ENCODE measurements around the gene FRMD4A.

Gene FRMD4A

DNA sequence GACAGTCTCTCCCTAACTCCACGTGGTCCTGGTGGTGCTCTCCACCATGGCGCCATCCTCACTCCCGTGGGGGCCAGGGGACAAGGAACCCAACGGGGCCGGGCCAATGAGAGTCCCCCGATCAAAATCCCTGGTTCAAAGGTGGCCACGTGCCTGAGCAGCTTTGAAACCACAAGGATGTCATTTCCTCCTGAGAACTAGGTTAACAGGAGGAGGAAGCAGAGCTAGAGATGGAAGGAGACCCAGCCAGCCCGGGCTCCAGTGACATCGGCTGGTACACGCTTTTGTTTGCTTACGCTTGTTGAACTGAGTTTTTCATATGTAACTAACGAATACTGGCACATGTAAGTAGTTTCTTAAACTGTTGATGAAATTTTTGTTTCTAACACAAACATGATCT is 682.3 kb downstream of the FRMD4A start:
- no peak for DNase-seq (ENCODE audit: low read depth)
- no peak overlapping the region for H3K4me3 ChIP-seq (ENCODE audit: low read length)
- TF ChIP-seq, protein P1, sequence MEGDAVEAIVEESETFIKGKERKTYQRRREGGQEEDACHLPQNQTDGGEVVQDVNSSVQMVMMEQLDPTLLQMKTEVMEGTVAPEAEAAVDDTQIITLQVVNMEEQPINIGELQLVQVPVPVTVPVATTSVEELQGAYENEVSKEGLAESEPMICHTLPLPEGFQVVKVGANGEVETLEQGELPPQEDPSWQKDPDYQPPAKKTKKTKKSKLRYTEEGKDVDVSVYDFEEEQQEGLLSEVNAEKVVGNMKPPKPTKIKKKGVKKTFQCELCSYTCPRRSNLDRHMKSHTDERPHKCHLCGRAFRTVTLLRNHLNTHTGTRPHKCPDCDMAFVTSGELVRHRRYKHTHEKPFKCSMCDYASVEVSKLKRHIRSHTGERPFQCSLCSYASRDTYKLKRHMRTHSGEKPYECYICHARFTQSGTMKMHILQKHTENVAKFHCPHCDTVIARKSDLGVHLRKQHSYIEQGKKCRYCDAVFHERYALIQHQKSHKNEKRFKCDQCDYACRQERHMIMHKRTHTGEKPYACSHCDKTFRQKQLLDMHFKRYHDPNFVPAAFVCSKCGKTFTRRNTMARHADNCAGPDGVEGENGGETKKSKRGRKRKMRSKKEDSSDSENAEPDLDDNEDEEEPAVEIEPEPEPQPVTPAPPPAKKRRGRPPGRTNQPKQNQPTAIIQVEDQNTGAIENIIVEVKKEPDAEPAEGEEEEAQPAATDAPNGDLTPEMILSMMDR (IDR thresholded peaks at IDR 0.05; ENCODE audit: insufficient read depth, low read depth, low read length, missing control alignments): no peak

DNA sequence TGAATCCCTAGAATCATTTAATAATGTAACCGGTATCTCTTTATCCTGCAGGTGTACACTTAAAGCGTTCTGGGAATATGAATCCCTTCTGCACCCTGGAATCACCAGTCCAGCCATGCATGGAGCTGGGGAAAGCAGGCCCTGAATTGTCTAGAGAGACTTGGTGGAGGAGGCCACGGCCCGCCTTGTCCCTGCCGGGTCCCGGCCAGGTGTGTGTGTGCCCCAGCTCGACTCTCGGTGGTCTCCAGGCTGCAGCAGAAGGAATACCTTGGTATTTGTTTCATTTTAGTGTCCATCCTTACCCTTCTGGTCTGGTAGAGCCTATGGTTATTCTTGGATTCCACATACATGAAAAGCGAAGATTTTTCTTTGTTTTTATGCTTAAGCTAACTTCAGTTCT is 685.9 kb downstream of the FRMD4A start:
- H3K4me3 ChIP-seq (ENCODE audit: low read length): no peak overlapping the region
- no peak for DNase-seq (ENCODE audit: low read depth)
- TF ChIP-seq, protein P1 (IDR thresholded peaks at IDR 0.05; ENCODE audit: insufficient read depth, low read depth, low read length, missing control alignments): no peak

- no peak for DNase-seq (ENCODE audit: low read depth)
- H3K4me3 ChIP-seq (ENCODE audit: low read length): no peak overlapping the region
- TF ChIP-seq, protein P1 (IDR thresholded peaks at IDR 0.05; ENCODE audit: insufficient read depth, low read depth, low read length, missing control alignments): no peak
These were observed 687.7 kb downstream of the FRMD4A start for GRCh38 chr10:13643016-13643415.

DNA sequence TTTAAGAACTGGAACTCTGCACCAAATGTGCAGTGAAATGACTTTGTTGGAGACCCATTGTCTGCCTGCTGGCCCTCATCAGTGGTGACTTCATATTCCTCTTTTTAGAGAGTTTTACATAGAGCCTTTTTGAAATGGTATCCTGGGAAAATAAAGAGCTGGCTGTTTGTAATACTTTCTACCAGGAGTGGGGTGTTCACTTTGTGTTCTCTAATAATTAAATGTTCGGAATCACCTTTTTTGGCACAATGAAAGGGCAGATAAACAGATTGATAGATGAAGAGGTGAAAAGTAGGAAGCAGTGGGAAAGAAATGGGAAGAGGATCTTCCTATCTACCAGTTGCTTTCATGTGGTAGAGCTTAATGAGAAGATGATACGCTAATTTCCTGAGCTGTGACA is 688.4 kb downstream of the FRMD4A start:
- TF ChIP-seq, protein P1 (IDR thresholded peaks at IDR 0.05; ENCODE audit: insufficient read depth, low read depth, low read length, missing control alignments): no peak
- DNase-seq (ENCODE audit: low read depth): no peak
- H3K4me3 ChIP-seq (ENCODE audit: low read length): no peak overlapping the region

- DNase-seq (ENCODE audit: low read depth): no peak
- TF ChIP-seq, protein P1 (IDR thresholded peaks at IDR 0.05; ENCODE audit: insufficient read depth, low read depth, low read length, missing control alignments): no peak
- H3K4me3 ChIP-seq (ENCODE audit: low read length): no peak overlapping the region
These were observed 692.8 kb downstream of the FRMD4A start for GRCh38 chr10:13637894-13638293.

DNA sequence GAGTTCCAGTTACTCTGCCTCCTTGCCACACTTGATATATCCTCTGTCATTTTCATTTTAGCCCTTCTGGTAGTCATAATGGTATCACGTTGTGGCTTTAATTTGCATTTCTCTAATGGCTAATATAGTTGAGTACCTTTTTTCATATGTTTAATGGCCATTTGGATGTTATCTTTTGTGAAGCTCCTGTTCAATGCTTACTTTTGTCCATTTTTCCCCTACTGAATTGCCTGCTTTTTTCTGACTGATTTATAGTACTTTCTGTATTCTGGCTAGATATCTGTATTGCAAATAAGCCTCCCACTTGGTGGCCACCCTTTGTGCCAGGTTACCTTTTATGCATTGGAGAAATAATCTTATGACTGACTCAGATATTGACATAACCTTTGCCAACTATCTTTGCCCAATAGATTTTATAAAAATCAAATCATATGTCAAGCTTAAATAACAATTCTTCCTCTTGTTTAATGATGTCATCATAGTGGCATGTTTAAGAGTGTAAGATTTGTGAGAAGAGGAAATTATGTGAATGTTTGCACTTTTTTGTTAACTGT is 693.3 kb downstream of the FRMD4A start:
- no peak overlapping the region for H3K4me3 ChIP-seq (ENCODE audit: low read length)
- DNase-seq (ENCODE audit: low read depth): no peak
- TF ChIP-seq, protein P1 (IDR thresholded peaks at IDR 0.05; ENCODE audit: insufficient read depth, low read depth, low read length, missing control alignments): no peak

GRCh38 chr10:13636776-13637175 is 693.9 kb downstream of the FRMD4A start:
- TF ChIP-seq, protein P1 (IDR thresholded peaks at IDR 0.05; ENCODE audit: insufficient read depth, low read depth, low read length, missing control alignments): no peak
- H3K4me3 ChIP-seq (ENCODE audit: low read length): no peak overlapping the region
- DNase-seq (ENCODE audit: low read depth): no peak

Data from epithelial cell of esophagus (primary cell).